Measurements from ENCODE around the gene HIP1R. TPM values are rescaled to one million over a fixed set of nuclear protein-coding genes. Genes with fewer than 3 reads are reported as not detected.

Gene HIP1R
- polyA plus RNA-seq, 3 donors = 0.09 to 0.60 TPM; not detected in 1

- Histone ChIP-seq H3K27me3 (ENCODE audit: control insufficient read depth in 2 of 2, insufficient read depth in 2 of 2, low read length in 2 of 2) (no peaks in the 10 kb centered on the region), H3K4me2 (replicated peaks; ENCODE audit: extremely low read depth, low read length, poor library complexity, severe bottlenecking) (no peak overlapping the region), H2AFZ (ENCODE audit: insufficient read depth, low read depth, low read length, poor library complexity, severe bottlenecking) (no peak overlapping the region), H3K36me3 (replicated peaks in 1 of 2; ENCODE audit: control insufficient read depth in 1 of 2, insufficient read depth in 2 of 2, low read length in 2 of 2) (no peaks in the 10 kb centered on the region), H3K27ac (ENCODE audit: low read depth in 1 of 2, low read length in 2 of 2) (no peak overlapping the region), H4K20me1 (ENCODE audit: insufficient read depth, low read length) (no peaks in the 10 kb centered on the region), H3K9ac (ENCODE audit: insufficient read depth, low read length, poor library complexity, severe bottlenecking) (no peak overlapping the region), H3K9me3 (replicated peaks in 1 of 2; ENCODE audit: control insufficient read depth in 1 of 2, insufficient read depth in 1 of 2, low read length in 2 of 2) (no peaks in the 10 kb centered on the region), H3K4me3 (replicated peaks in 1 of 3; ENCODE audit: low read depth in 2 of 3, low read length in 3 of 3) (no peak overlapping the region), H3K79me2 (ENCODE audit: insufficient read depth, low read length) (no peaks in the 10 kb centered on the region), H3K4me1 (ENCODE audit: control insufficient read depth in 1 of 2, insufficient read depth in 2 of 2, low read length in 2 of 2) (no peaks in the 10 kb centered on the region)
- Mint-ChIP-seq H3K9me3 (no peaks in the 10 kb centered on the region), H3K36me3 (no peaks in the 10 kb centered on the region), H3K27me3 (ENCODE audit: low read depth in 3 of 3) (peaks cover 0 to 5% (median 1%) of the 10 kb centered on the region in 3 donors), H3K27ac (no peak overlapping the region), H3K4me3 (no peak overlapping the region), H3K4me1 (no peaks in the 10 kb centered on the region)
- intact Hi-C loops (cut with micrococcal nuclease) = no loop called here
- TF ChIP-seq CTCF (IDR thresholded peaks at IDR 0.05) = no peak
- DNase-seq = no peak
- WGBS (ENCODE audit: insufficient coverage) = 96% methylated on average over 29 of the region's 30 CpGs
Measured at GRCh38 chr12:122845041-122845864, 10.0 kb downstream of the HIP1R start.

DNA sequence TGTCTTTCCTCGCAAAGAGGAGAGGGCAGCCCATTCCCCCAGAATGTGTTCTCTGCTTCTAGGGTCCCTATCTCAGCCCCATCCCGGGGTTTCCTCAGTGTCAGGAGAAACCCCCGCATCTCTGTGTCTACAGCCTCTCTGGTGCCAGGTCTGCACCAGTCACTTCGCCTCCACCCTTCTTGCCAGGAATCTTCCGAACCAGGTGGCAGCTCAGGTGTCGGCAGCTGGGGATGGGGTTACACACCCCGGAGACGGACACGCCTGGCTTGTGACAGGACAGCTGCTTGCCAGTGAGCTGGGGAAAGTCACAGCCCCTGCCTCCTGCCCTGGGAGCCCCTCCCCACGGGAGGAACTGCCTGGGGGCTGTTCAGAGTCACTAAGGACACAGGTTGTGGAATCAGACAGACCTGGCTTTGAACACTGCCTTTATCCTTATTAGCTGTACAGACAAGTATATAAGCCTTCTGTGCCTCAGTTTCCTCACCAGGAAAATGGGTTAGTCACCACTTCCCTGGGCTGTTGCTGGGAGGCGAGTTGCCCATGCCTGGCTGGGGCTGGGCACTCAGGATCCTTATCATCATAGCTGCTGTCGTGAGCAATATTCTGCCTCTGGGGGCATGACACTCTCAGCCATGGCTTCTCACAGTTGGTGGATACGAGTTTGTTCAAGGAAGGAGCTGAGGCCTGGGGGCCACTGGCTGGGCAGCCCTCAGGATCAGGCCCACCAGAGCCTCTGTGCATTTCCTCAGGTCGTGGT, 10.8 kb downstream of the HIP1R start:
- Histone ChIP-seq H3K79me2 (ENCODE audit: insufficient read depth, low read length) (no peaks in the 10 kb centered on the region), H3K4me3 (replicated peaks in 1 of 3; ENCODE audit: low read depth in 2 of 3, low read length in 3 of 3) (no peak overlapping the region), H2AFZ (ENCODE audit: insufficient read depth, low read depth, low read length, poor library complexity, severe bottlenecking) (no peak overlapping the region), H3K9ac (ENCODE audit: insufficient read depth, low read length, poor library complexity, severe bottlenecking) (no peak overlapping the region), H3K4me1 (ENCODE audit: control insufficient read depth in 1 of 2, insufficient read depth in 2 of 2, low read length in 2 of 2) (no peaks in the 10 kb centered on the region), H3K27me3 (ENCODE audit: control insufficient read depth in 2 of 2, insufficient read depth in 2 of 2, low read length in 2 of 2) (no peaks in the 10 kb centered on the region), H4K20me1 (ENCODE audit: insufficient read depth, low read length) (no peaks in the 10 kb centered on the region), H3K36me3 (replicated peaks in 1 of 2; ENCODE audit: control insufficient read depth in 1 of 2, insufficient read depth in 2 of 2, low read length in 2 of 2) (no peaks in the 10 kb centered on the region), H3K27ac (ENCODE audit: low read depth in 1 of 2, low read length in 2 of 2) (no peak overlapping the region), H3K4me2 (replicated peaks; ENCODE audit: extremely low read depth, low read length, poor library complexity, severe bottlenecking) (no peak overlapping the region), H3K9me3 (replicated peaks in 1 of 2; ENCODE audit: control insufficient read depth in 1 of 2, insufficient read depth in 1 of 2, low read length in 2 of 2) (no peaks in the 10 kb centered on the region)
- no peaks in the 10 kb centered on the region for H3K36me3 Mint-ChIP-seq
- intact Hi-C loops (cut with micrococcal nuclease) = no loop called here
- no peak for DNase-seq
- TF ChIP-seq CTCF (IDR thresholded peaks at IDR 0.05) = no peak
- H3K27me3 Mint-ChIP-seq (ENCODE audit: low read depth in 3 of 3) = peaks cover 0 to 2% (median 1%) of the 10 kb centered on the region in 3 donors
- H3K9me3 Mint-ChIP-seq = no peaks in the 10 kb centered on the region
- no peaks in the 10 kb centered on the region for H3K4me1 Mint-ChIP-seq
- H3K4me3 Mint-ChIP-seq = no peak overlapping the region
- no peak overlapping the region for H3K27ac Mint-ChIP-seq
- 89% methylated on average over 13 of the region's 14 CpGs for WGBS (ENCODE audit: insufficient coverage)

All from CD14-positive monocyte (primary cell).